GM18951 (cell line): ENCODE measurements around the gene TAF6.

Source experiments
- POLR2A ChIP-seq: IDR thresholded peaks from 4 replicates; pipeline ENCODE4 v1.6.1; 2011; ENCODE audit warnings: mild to moderate bottlenecking; ENCODE audit not compliant: insufficient read length, insufficient read depth; ENCODE audit errors: extremely low read depth
- in situ Hi-C: fragments of 300-500 bp; cut with MboI; formaldehyde crosslinking; loops from one replicate; pipeline ENCODE4 v1.12.0; 2022; ENCODE audit warnings: low sequenced_read_pairs, mixed read lengths, inconsistent platforms; ENCODE audit not compliant: unreplicated experiment

Gene TAF6

GRCh38 chr7:100105534-100105933 is 13.6 kb downstream of the TAF6 start:
- in situ Hi-C loops, result no loop called here
- no peak for TF ChIP-seq POLR2A

- TF ChIP-seq POLR2A, result no peak
- in situ Hi-C loops, result no loop called here
These were observed 16.0 kb downstream of the TAF6 start for GRCh38 chr7:100102950-100103840.

- peak; percentile 73 for TF ChIP-seq POLR2A
- in situ Hi-C loops, result no loop called here
These were observed 17.9 kb downstream of the TAF6 start, which contains the start of the genes AP4M1 and MCM7 for GRCh38 chr7:100101016-100101862. AP4M1 (plus strand) TSS chr7:100101643; CDS start chr7:100101715, 72 bp downstream. MCM7 (minus strand) TSS chr7:100101397; CDS start chr7:100101294, 103 bp downstream.

GRCh38 chr7:100100420-100101015 is 18.6 kb downstream of the TAF6 start:
- TF ChIP-seq POLR2A, result peak; percentile 20
- in situ Hi-C loops, result no loop called here

GRCh38 chr7:100099452-100099851 is 19.7 kb downstream of the TAF6 start:
- in situ Hi-C loops, result no loop called here

GRCh38 chr7:100098913-100099312 is 20.2 kb downstream of the TAF6 start:
- no peak for TF ChIP-seq POLR2A
- in situ Hi-C loops, result no loop called here

More at GRCh38 chr7:100099452-100099851, 19.7 kb downstream of the TAF6 start:
- no peak for TF ChIP-seq POLR2A

GRCh38 chr7:100095704-100096103 is 23.5 kb downstream of the TAF6 start:
- in situ Hi-C loops, result no loop called here
- peak; percentile 14 for TF ChIP-seq POLR2A

GRCh38 chr7:100095289-100095688 is 23.9 kb downstream of the TAF6 start:
- in situ Hi-C loops, result no loop called here
- TF ChIP-seq POLR2A, result no peak

- TF ChIP-seq POLR2A, result peak; percentile 31
- in situ Hi-C loops, result no loop called here
These were observed 25.2 kb downstream of the TAF6 start for GRCh38 chr7:100093925-100094486.

GRCh38 chr7:100093498-100093897 is 25.7 kb downstream of the TAF6 start:
- in situ Hi-C loops, result no loop called here

GRCh38 chr7:100093054-100093453 is 26.1 kb downstream of the TAF6 start:
- in situ Hi-C loops, result no loop called here
- no peak for TF ChIP-seq POLR2A

More at GRCh38 chr7:100093498-100093897, 25.7 kb downstream of the TAF6 start:
- no peak for TF ChIP-seq POLR2A

GRCh38 chr7:100091411-100092181 is 27.6 kb downstream of the TAF6 start:
- TF ChIP-seq POLR2A, result no peak
- in situ Hi-C loops, result no loop called here
